Measurements from ENCODE around the gene RAB3B.

RAB3B gene

GRCh38 chr1:51998701-51999100, 8.2 kb upstream of the RAB3B start:
- TF ChIP-seq, protein P1, sequence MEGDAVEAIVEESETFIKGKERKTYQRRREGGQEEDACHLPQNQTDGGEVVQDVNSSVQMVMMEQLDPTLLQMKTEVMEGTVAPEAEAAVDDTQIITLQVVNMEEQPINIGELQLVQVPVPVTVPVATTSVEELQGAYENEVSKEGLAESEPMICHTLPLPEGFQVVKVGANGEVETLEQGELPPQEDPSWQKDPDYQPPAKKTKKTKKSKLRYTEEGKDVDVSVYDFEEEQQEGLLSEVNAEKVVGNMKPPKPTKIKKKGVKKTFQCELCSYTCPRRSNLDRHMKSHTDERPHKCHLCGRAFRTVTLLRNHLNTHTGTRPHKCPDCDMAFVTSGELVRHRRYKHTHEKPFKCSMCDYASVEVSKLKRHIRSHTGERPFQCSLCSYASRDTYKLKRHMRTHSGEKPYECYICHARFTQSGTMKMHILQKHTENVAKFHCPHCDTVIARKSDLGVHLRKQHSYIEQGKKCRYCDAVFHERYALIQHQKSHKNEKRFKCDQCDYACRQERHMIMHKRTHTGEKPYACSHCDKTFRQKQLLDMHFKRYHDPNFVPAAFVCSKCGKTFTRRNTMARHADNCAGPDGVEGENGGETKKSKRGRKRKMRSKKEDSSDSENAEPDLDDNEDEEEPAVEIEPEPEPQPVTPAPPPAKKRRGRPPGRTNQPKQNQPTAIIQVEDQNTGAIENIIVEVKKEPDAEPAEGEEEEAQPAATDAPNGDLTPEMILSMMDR (IDR thresholded peaks at IDR 0.05) = no peak

DNA sequence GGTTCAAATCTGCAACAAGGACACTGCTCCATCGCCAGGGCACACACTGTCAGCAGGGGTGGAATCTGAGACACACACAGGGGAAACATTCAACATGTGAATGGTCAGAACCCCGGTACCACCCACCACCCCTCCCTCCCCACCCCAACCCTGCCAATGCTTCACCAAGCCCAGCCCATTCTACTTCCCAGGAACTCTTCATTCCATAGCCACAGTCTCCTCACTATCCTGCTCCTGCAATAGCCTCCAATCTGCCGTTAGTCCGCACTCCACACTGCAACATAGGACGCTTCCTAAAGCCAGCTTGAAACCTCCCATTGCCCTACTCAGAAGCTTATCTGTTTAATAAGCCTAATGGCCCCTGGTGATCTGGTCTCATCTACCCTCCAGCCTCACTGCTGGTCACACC, 7.5 kb upstream of the RAB3B start:
- TF ChIP-seq, protein P1 (IDR thresholded peaks at IDR 0.05) = no peak

- TF ChIP-seq, protein P1 (IDR thresholded peaks at IDR 0.05) = no peak
Measured at GRCh38 chr1:51989582-51990477, 670 bp downstream of the RAB3B start.

GRCh38 chr1:51988254-51988653, 2.2 kb downstream of the RAB3B start:
- TF ChIP-seq, protein P1 (IDR thresholded peaks at IDR 0.05) = no peak

DNA sequence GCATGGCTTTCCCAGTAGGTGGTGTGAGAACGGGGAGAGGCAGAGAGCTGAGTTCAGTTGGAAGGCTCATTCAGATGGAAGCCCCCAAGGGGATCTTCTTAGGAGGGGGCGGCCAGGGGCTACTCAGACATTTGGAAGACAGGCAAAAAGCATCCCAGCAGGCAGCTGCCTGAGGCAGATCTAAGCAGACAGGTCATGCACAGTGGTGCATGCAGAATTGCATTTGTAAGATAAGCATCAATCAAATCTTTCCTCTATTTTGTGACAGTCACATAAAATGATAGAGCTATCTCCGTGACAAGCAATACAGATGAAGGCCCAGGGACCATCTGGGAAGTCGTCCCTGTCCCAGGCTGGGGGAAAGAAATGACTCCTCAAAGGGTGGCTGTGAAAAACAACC, 3.8 kb downstream of the RAB3B start:
- TF ChIP-seq, protein P1 (IDR thresholded peaks at IDR 0.05) = no peak

GRCh38 chr1:51982161-51982560, 8.3 kb downstream of the RAB3B start:
- TF ChIP-seq, protein P1 (IDR thresholded peaks at IDR 0.05) = no peak

DNA sequence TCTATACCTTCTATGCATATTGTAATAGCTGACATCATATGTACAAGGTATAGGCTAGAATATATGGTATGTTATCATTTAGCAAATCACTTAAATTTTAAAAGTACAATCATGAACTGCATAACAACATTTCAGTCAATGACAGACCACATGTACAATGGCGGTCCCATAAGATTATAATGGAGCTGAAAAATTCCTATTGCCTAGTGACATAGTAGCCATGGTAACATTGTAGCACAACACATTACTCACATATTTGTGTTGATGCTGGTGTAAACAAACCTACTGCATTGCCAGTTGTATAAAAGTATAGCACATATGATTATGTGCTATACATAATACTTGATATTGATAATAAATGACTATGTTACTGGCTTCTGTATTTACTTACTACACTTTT, 8.9 kb downstream of the RAB3B start:
- TF ChIP-seq, protein P1 (IDR thresholded peaks at IDR 0.05) = no peak

Data from LNCAP (cell line).